NCI-H2227 treated with DMSO at 0.1 percent for 48 hours (cell line): ENCODE data around the gene ITPK1.
A peak's percentile ranks its signal among the peaks of the same experiment; 100 is the strongest.

ENCODE experiments used
- DNase-seq: peaks from one replicate; lab custom pipeline; 2025; lab: John Stamatoyannopoulos, UW

ITPK1 gene

DNA sequence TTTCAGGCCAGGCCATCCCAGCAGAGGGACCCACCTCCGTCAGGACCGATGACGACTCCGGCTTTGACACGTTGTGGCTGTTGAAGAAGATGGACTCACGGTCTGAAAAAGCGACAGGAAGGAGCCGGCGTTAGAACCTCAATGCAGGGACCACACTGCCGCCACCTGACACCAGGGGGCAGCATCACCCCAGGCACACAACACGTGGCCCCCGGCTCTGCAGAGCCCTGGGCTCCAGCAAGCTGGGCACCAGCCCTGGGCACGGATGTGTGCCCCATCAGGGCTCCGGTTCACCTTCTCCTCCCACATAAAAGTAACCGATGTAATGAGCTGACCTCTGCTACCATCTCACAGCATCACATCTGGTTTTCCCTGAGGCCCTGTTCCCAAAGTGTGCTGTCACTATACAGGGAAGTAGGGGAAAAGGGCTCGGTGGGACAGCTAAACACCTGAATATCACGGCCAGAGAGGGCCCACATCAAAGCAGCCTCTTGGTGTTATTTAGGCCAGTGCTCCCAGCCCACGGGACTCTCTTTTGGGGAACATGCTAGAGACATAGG lies 163.7 kb downstream of the ITPK1 start:
- peak; percentile 51 for DNase-seq

DNA sequence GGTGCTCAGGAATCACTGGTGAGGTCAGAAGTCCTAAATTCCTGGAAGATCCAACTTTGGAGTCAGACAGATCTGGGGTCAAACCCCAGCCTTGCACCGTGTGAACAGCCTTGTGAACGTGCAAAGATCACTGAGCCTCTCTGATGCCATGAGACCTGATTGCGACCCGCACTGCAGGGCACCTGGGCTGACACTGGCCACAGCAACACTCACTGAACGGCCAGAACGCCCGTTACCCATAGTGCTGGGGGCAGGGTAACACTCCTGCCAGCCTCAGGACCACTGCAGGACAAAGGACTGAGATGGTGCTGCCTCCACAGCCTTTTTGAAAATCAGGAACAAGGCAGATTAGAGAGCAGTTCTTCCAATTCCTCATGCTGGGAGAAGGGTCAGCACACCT lies 164.5 kb downstream of the ITPK1 start:
- no peak for DNase-seq

DNA sequence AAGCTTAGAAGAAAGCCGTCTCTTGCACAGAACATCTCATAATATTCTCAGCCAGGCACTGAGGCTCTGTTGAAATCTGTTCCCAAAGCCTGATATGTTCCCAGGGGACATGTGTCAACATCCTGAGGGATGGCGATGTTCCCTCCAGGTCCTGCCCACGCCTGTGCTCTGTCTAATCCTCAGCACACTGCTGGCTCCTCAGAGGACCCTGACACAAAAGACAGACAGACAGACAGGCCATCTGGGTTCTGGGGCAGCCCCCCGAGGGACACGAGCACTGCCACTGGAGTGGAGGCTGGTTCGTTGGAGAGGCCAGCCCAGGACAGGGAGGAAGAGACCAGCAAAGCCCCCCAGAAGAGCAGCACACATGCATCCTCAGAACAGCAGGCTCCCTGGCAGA lies 165.0 kb downstream of the ITPK1 start:
- no peak for DNase-seq

DNA sequence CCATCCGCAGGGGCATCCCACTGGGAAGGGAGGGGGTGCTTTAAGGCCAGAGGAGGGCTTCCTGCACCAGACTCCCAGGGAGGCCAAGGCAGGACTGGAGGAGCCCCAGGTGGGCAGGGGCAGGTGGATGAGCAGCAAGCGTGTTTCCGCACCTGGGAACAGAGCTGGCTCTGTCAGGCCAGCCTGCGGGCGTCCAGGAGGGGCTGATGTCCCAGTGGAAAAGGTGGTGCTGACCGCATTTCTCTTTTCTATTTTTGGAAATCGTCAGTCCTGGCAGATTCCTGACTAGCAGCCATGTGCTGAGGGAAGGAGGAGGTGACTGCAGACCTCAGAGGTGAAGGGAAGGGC lies 165.6 kb downstream of the ITPK1 start:
- no peak for DNase-seq

DNA sequence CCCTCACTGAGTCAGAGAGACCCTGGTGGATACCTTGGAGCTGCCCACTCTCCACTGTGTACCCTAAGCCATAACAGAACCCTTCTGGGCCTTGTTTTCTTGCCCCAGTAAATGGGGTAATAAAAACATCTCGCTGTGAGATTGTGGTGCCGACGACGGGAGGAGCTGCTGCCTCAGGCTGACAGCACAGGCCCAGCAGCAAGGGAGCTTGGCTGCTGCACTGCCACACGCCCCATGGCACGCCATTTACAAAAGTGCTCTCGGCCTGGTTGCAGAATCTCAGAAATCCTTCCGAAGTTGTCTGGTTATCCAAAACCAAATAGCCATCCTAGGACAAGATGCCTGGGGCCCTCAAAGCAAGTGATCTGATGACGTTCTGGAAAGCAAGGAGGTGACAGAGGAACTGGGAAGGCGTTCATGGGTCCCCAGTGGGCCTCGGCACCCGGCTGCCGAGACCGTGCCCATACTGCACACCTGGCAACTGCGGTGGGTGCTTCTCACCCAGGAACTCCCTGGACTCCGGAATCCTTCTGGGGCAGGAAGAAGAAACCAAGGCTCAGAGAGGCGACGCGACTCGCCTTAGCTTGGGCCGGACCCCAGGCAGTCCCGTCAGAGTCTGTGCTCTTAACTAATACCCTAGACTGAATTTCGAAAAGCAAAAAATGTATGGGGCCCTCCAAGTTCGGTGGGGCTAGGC lies 166.1 kb downstream of the ITPK1 start:
- no peak for DNase-seq

DNA sequence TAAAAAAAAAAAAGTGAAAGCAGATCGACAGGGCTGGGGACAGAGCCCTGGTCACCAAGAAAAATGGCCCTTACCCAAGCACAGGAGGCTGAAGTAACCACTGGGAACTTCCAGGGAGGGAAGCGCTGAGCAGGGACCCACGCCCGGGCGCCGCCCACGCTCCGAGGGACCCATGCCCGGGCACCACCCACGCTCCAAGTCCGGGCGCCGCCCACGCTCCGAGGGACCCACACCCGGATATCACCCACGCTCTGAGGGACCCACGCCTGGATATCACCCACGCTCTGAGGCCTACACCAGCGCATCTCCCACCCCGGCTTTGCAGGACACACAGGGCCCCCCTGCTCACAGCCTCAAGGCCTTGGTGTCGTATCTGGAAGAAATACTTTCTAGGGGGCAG lies 167.1 kb downstream of the ITPK1 start:
- no peak for DNase-seq

DNA sequence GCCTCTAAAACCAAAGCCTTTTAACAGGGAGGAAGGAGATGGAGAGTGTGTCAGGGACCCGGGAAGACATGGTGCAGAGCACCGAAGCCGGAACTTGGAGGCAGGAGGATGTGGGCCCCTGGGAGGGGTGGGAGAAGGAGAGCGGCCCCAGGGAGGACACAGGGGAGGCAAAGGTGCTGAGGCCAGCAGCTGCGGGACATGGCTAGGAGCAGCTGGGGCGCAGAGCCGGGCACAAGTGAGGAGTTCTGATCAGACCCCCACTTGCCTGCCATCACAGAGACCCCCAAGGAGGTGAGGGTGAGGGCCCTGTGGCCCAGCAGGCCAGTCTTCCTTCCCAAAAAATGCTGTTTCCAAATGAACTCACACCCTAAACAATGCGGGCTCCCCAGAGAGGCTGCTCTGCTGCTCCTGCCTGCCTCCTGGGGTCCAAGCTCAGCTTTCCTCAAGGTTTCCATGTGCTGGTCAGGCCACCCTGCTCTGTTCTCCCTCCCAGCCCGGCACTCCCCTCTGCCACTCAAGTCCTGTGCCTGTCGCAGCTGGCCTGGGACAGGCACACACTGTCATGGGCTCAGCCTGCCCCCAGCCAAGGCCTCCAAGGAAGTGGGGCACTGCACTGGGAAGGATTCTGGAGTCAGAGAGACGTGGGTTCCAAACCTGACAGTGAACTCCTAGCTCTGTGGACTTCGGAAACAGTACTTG lies 168.7 kb downstream of the ITPK1 start:
- no peak for DNase-seq

DNA sequence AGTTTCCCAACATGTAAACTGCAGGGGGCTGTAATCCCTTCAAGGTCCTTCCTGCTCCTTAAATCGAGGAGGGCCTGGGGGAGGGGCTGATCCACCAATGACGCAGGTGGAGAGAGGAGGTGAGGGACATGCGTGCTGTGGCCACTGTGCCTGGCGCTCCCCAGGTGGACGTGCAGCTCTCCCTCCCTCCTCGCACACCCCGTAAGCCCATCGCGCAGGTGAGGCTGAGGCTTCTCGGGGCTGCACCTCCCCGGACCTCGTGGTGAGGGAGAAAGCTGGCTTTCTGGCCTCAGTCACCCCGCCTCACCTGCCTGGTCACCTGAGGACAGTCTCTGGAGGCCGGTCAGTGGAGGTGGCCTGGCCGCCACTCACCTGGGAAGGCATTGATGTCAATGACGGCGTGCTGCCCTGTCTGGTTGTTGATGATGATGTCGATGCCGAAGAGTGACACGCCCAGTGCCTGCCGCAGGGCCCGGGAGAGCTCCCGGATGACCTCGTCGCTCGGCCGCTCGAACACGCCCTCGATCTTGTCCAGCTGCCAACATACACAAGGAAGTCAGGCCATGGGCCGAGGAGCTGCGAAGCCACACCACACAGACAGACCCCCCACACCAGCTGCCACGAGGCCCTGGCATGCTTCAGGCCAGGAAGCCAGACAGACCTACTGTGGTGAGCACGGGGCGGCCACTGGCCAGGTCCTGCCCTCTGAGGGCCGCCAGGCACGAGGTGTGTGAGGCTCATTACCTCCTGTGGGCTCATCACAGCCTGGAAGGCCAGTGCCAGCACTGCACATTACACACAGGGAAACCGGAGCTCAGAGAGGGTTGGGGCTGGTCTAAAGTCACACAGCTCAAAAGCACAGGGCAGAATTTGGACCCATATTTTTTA lies 169.5 kb downstream of the ITPK1 start:
- DNase-seq, result no peak

DNA sequence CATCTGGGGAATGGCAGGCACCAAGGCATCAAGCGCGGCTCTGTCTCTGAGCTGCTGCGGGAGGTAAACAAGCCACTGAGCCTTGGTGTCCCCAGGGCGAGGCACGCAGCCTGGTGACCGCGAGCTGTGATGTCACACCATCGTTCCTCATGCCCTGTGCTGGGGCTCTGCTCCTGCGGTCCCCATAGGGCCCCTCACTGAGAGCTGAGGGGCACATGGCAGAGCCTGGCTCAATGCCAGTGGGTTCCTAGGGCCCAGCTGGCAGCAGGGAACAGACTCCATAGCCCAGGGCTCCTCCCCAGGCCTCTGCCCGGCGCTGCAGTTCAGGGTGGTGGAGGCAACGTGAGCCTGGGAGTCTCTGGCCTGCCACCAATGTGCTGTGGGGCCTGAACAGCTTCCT lies 170.2 kb downstream of the ITPK1 start:
- no peak for DNase-seq

DNA sequence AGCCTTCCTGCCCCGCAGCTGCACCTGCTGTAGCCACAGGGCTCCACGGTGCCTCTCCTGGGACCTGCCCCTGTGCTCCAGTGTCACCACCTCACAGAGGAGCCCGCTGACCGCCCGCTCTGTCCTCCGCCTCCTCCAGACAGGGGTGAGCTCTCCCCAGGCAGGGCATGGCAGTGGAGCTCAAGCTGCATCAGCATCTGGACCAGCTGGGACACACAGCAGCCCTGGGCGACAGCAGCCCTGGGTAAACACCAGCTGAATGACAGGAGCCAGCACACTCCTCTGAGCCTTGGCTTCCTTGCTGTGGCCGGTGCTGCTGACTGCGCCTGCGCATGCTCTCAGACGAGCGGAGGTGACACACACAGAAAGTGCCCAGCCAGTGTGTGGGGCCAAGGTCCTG lies 170.7 kb downstream of the ITPK1 start:
- no peak for DNase-seq

DNA sequence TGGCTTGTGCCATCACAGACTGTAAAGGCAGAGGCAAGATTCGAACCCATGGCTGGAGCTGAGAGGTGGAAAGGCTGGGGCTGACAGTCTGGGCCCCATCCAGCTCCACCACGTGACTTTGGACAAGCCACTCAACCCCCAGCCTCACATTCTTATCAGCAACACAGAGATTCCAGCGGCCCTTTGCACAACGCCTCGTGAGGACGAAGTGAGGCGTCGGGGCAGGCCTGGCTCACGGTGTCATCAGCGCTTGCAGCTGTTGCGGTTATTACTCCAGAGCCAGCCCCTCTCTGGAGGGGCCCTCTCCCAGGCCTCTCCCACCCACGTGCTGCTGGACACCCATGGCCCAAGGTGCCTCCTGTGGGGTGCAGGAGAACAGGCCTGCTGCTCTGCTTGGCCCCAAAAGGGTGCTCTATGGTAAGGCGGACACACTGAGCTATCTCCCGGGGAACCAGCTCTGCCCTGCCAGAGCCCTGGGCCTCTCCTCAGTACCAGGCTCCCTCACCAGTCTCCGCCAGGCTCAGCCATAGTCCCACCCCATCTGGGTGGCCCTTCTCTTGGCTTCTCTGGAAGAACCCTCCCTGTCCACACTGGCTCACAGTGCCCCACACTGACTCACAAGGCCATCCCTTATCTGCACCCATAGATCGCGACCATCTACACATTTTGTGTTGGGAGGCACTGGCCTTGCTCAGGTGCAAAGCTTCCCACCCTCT lies 171.7 kb downstream of the ITPK1 start:
- DNase-seq, result no peak

DNA sequence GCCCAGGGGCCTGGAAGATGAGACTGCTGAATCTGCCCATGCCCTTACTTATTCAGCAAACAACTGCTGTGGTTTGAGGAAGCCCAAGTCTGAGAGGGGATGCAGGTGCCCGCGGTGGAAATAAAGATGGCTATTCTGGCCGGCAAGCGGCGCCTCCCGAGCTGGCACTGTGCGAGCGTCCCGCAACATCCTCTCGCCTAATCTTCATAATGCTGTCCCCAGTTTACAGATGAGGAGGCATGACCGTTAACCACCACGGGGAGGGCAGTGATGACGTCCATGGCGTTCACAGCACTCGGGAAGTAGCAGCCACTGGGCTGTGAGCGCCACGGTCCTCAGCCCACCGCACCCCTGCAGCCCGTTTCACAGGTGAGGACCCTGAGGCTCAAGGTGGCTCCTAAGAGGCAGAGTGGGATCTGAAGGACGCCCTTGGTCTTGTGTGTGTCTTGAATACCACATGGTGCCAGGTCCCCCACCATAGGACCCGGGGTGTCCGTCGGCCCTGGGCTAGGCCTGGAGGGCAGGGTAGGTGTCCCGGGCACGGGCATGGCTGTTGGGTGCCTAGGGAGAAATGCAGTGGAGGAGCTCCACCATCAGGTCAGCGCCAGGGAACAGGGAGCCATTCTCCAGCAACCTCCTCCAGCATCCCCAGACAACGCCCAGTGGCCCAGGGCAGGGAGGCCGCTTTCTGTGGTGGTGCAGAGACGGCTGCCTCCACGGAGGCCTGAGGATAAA lies 172.6 kb downstream of the ITPK1 start:
- DNase-seq, result no peak

DNA sequence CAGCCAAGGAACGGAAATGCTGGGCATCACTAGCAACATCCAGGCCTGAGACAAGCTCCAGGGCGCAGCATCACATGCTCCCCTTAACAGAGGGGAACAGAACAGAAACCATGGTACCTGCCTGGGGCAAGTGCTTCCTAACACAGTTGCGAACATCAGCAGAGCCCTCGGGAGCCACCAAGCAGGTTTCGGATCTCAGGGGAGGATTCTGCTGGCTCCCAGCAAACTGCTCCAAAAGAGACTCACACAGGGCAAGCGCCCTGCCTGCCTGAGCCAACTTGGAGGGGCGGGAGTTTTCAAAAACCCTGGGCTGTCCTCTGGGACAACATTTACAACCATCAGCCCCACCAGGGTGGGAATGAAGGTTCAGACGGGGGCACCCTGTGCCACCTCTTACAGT lies 173.1 kb downstream of the ITPK1 start:
- DNase-seq, result no peak

DNA sequence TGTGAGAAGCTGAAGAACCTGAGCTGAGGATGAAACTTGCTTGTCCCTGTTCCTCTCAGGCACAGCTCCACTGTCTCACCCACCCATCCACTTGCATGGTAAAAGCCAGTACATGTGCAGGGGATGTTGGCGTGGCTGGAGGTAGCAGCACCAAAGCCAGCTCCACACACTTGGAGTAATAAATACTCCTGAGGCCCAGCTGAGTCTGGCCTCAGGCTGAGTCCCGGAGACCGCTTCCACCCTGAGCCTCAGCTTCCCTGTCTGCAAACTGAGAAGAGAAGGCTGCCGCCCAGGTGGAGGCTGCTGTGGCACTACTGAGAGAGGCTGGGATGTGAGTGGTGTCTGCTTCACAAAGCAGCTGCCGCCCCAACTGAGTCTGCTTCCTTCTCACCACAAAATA lies 173.6 kb downstream of the ITPK1 start:
- DNase-seq, result no peak

DNA sequence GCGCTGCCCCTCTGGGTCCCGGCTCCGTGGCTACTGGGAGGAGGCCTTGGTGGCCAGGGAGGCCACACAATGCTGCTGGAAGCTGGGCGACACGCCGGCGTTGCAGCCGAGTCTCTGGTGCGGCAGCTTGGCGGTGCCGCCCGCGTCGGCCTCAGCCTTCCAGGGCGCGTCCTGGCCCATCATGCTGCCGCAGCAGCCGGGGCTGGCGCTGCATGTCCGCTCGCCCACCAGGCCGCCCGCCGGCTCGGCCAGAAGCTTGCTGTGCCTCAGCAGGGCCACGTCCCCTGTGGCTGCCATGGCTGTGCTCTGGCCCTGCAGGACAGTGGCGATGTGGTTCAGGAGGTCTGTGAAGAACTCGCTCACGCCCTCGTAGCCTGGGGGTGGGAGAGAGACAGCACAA lies 174.2 kb downstream of the ITPK1 start:
- no peak for DNase-seq

DNA sequence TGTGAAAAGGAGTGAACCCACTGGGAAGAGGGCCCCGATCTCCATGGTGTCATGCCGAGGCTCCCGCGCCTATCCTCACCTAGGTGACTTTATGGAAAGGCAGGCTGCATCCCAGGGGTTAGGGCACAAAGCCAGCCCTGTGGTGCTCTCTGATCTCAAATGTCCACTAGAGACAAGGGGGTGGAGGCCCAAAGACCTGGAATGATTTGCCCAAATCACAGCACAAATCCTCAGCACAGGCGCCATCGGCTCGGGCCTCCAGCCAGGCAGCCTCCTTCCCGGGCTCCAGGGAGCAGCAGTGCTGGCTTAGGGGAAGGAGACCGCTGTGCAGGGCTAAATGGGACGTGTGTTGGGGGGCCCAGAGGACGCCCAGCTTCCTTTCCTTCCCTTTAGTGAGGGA lies 175.2 kb downstream of the ITPK1 start:
- no peak for DNase-seq

DNA sequence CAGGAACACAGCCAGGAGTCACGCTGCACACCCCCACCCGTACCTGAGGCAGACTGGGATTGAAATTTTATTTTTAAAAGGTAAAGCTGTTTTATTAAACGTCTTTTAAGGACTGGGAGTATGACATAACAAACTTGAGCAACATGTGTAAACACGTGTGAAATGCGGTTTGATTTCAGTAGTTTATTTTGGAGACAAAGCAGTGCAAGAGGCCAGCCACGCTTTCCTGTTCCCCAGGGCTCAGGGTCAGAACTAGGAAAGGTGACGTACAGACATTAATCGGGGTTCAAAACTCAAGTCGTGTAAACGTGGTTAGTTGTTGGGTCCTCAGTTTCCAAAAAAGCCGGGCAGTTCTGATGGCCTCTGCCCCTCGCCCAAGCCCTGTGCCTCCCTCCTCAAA lies 176.0 kb downstream of the ITPK1 start:
- no peak for DNase-seq

DNA sequence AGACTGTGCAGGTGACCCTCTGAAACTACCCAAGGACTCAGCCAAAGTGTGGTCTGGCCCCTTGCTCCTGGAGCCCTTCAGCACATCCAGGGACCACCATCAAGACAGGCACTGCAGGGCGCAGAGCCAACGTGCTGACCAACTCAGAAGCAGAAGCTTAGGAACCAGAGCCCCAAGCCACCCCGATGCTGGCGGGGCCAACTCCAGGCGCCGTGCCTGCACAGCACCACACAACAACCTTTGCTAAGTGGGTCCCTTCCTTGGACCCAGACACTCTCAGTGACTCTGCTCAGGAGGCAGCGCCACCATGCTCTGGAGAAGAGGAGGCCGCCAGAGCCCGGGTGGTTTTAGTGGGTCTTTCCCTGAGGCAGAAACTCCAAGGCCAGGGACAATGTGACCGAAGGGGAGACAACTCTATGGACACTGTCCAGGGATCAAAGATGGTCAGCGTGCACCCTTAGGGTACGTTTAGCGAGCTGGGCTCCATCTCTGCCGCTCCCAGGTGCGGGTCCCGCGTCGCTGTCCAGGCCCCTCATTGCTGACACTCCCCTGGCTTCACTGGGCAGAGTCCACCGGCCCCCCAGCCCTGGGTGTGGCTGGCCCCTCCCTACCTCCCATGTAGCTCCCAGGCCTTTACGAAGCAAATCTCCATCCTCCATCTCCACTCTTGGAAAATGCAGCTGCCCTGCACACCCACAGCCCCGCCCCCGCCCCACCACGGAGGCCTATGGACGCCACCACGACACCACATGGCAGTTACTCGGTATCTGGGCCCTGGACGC lies 176.6 kb downstream of the ITPK1 start:
- DNase-seq, result no peak

DNA sequence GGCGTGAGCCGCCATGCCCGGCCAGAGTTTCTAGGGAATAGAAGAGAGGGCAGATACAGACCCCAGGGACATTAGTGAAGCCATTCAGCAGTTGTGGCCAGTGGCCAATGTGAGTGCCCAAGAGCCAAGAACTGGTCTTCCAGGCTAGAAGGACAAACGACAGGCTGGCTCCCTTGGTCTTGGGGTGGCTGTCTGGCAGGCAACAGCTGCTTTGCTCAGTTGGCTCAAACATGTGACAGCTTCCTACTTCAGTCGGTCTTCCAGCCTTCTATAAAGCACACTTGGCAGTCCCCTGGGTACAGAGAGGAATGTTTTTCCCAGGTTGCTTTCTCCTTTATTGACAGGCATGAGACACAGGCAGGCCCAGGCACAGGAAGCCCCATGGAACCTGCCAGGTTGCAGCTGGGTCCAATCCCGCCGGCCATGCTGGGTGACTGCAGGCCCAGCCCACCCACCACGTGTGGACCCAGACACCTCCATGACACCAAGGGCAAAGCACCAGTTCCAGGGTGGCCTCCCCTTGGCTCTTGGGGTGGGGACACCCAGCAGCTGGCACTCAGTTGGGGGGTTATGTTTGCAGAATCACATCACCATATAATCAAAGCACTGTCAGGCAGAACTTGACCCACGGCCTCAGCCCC lies 177.4 kb downstream of the ITPK1 start:
- no peak for DNase-seq
